HG02970 (cell line): ENCODE results near the gene VWA2.

Experiments used
- ATAC-seq: cut with Tn5 transposase; IDR thresholded peaks from one replicate; pipeline ENCODE4 v1.9.1; 2021; ENCODE audit warnings: mild to moderate bottlenecking, moderate library complexity, moderate number of reproducible peaks; ENCODE audit not compliant: unreplicated experiment, low FRiP score

The VWA2 gene

GRCh38 chr10:114274616-114275453, 35.8 kb downstream of the VWA2 start:
- ATAC-seq, result no peak

- ATAC-seq, result no peak
These were observed 37.0 kb downstream of the VWA2 start for GRCh38 chr10:114276066-114276465.

- ATAC-seq, result no peak
These were observed 37.6 kb downstream of the VWA2 start for GRCh38 chr10:114276671-114277070.

DNA sequence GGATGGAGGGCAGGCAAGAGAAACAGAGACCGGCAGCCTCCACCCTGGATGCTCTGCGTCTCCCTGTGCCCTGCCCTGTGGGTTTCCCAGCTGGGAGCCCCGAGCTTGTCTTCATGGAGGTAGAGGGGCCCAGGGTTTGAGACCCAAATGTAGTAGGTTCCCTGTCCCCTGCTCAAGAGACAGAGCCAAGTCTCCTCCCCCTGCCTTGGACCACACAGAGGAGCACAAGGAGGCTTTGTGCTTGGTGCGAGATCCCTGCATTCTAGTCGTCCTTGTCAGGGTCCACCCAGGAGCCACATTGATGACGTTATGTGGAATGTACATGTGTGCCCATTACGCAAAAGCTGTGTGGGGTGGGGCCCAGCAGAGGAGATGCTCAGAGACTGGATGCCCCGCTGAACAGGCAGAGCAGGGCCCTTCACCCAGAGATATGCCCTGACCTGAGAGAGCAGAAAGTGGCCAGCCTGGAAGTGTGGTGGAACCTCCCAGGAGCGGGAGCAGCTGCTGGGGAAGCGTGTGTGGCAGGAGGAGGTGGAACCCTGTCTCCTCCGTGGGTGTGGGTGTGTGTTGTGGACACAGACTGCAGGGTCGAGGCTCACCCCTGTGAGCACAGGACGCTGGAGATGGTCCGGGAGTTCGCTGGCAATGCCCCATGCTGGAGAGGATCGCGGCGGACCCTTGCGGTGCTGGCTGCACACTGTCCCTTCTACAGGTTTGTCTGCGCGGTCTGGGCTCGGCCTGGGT, 39.3 kb downstream of the VWA2 start:
- ATAC-seq, result no peak

GRCh38 chr10:114278884-114279191, 39.8 kb downstream of the VWA2 start:
- no peak for ATAC-seq

GRCh38 chr10:114279289-114279688, 40.2 kb downstream of the VWA2 start:
- no peak for ATAC-seq

DNA sequence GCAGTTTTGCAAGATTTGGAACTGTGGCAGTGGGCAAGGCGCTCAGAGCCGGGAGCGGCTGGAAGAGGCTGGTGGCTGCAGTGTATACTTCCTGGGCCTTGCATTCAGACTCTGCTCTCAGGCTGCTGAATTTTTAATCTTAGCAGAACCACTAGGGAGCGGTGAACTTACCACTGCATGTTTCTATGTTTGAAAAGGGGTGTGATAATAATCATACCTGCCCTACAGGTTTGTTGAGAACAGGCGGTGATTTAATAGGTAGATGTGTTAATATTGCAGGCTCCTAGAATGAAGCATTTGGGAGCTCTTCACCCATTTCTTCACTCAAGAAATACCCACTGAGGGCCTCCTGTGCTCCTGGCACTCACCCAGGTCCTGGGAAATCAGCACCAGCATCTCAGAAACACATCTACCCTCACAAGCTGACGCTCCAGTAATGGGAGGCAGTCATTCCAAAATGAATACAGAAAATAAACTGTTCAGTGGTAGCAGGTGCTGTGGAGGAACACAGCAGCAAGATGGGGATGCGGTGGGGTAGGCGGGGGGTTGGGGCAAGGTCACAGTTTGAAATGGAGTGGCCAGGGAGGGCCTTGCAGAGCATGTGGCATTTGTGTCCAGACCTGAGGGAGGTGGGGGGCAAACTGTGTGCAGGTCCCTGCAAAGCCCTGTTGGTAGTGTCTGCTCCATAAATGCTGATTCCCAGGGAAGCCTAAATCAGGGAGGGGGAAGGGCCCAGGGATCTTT, 41.0 kb downstream of the VWA2 start:
- ATAC-seq, result no peak

DNA sequence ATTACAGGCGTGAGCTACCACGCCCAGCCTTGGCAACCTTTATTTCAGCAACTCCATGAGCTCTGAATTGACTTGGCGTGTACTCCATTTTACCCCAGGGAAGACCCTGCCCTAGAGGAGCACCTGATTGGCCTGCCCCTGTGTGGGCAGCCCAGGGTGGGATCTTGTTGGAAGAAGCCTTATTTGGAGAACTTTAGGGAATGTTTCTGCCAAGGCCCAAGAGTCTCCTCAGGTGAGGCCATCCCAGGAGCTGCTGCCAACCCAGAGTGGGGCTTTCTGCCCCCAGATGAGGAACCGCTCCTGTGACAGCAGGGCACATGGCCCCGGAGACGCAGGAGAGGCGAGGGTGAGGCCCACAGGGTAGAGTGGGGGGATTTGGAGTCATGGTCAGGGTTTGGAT, 42.0 kb downstream of the VWA2 start:
- ATAC-seq, result no peak

DNA sequence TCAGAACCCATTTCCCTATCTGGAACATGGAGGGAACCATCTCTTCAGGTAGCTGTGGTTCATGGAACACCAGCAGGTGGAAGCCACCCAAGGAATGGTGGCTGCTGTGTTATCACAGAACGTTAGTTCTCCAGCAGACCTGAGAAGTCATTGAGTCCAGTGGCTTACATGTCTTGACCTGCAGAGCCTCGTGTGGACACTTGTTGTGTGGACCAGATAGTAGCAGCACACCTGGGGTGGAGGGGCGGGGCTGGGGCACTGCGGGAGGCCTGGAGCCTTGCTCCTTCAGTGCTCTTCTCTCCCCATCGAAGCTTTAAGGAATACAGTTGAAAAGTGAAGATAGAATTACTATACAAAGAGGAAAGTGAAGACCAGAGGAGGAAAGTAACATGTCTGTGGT, 42.4 kb downstream of the VWA2 start:
- ATAC-seq, result no peak

DNA sequence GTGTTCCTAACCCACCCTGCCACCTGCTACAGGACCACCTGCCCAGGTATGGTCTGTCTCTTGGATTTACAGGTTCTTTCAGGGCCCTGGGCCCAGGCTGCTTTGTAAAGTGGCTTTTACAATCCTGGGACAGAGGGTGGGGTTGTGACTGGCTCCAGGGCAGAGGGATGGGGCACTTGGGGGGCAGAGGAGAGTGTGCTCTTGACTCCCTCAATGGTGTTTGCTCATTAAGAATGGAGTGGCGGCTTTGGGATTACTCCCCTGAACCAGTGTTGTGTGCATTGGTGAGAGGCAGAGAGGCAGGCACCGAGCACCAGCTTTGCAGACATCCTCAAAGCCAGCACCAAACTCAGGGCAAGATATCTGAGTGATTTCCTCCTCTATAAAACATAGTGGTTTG, 43.5 kb downstream of the VWA2 start:
- ATAC-seq, result no peak

DNA sequence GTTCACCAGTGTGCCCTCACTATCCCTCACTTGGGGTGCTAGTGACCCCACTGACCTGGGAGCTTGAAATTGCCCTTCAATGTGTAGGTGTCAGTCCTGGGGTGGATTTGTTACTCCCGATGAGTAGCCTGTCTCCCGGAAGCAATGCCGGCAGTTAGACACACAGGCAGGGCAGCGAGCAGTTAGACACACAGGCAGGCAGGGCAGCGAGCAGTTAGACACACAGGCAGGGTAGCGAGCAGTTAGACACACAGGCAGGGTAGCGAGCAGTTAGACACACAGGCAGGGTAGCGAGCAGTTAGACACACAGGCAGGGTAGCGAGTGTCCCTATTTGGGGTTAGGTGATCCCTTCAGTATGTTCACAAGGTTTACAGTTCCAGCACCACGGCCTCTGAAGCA, 44.0 kb downstream of the VWA2 start:
- ATAC-seq, result no peak

GRCh38 chr10:114283535-114284234, 44.6 kb downstream of the VWA2 start:
- no peak for ATAC-seq

- ATAC-seq, result no peak
These were observed 45.5 kb downstream of the VWA2 start for GRCh38 chr10:114284346-114285071.

DNA sequence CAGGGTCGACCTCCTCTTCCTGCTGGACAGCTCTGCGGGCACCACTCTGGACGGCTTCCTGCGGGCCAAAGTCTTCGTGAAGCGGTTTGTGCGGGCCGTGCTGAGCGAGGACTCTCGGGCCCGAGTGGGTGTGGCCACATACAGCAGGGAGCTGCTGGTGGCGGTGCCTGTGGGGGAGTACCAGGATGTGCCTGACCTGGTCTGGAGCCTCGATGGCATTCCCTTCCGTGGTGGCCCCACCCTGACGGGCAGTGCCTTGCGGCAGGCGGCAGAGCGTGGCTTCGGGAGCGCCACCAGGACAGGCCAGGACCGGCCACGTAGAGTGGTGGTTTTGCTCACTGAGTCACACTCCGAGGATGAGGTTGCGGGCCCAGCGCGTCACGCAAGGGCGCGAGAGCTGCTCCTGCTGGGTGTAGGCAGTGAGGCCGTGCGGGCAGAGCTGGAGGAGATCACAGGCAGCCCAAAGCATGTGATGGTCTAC, 46.9 kb downstream of the VWA2 start:
- no peak for ATAC-seq

- no peak for ATAC-seq
These were observed 47.9 kb downstream of the VWA2 start for GRCh38 chr10:114286921-114287320.

- ATAC-seq, result no peak
These were observed 49.5 kb downstream of the VWA2 start for GRCh38 chr10:114288424-114289095.

- ATAC-seq, result no peak
These were observed 50.0 kb downstream of the VWA2 start for GRCh38 chr10:114289096-114289436.

- ATAC-seq, result no peak
These were observed 51.0 kb downstream of the VWA2 start for GRCh38 chr10:114290038-114290437.

DNA sequence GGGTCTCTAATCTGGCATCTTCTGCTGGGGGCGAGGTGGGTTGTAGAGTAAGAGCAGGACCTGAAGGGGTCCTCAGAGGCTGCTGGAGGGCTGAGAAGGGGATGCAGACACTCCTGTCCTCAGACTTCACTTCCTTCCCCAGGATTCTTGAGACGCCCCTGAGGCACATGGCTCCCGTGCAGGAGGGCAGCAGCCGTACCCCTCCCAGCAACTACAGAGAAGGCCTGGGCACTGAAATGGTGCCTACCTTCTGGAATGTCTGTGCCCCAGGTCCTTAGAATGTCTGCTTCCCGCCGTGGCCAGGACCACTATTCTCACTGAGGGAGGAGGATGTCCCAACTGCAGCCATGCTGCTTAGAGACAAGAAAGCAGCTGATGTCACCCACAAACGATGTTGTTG, 52.0 kb downstream of the VWA2 start:
- no peak for ATAC-seq

- no peak for ATAC-seq
These were observed 52.5 kb downstream of the VWA2 start for GRCh38 chr10:114291516-114291915.
